KMS-11 (cell line): ENCODE results near the gene NCR3LG1.

Source experiments
- H2AFZ ChIP-seq: fragments of 200-600 bp; sonication (generic); 2 replicates; pipeline ENCODE4 v1.6.1; 2016; ENCODE audit warnings: antibody characterized with exemption, mixed run types, low read depth
- H3K27ac ChIP-seq: fragments of 200-600 bp; sonication (generic); 2 replicates; pipeline ENCODE4 v1.6.1; 2016; ENCODE audit warnings: mild to moderate bottlenecking, mixed run types
- H3K27me3 ChIP-seq: fragments of 200-600 bp; sonication (generic); 2 replicates; pipeline ENCODE4 v1.6.1; 2017; ENCODE audit warnings: mild to moderate bottlenecking, low read depth, mixed run types, moderate library complexity; ENCODE audit not compliant: insufficient read depth
- H3K36me3 ChIP-seq: fragments of 200-600 bp; sonication (generic); 2 replicates; pipeline ENCODE4 v1.6.1; 2017; ENCODE audit warnings: mild to moderate bottlenecking, mixed run types; ENCODE audit not compliant: insufficient read depth
- H3K4me1 ChIP-seq: fragments of 200-600 bp; sonication (generic); 2 replicates; pipeline ENCODE4 v1.6.1; 2016; ENCODE audit warnings: mild to moderate bottlenecking, low read depth, mixed run types; ENCODE audit not compliant: poor library complexity, severe bottlenecking
- H3K4me2 ChIP-seq: fragments of 200-600 bp; sonication (generic); 2 replicates; pipeline ENCODE4 v1.7.0; 2016; ENCODE audit warnings: mild to moderate bottlenecking, mixed run types
- H3K4me3 ChIP-seq: fragments of 200-600 bp; sonication (generic); IDR thresholded peaks from 2 replicates; pipeline ENCODE4 v1.6.1; 2017; ENCODE audit warnings: low read depth, low read length, mixed read lengths; ENCODE audit not compliant: insufficient read depth
- H3K79me2 ChIP-seq: fragments of 200-600 bp; sonication (generic); 2 replicates; pipeline ENCODE4 v1.6.1; 2016; ENCODE audit warnings: low read depth, mixed run types; ENCODE audit not compliant: insufficient read depth
- H3K9ac ChIP-seq: fragments of 200-600 bp; sonication (generic); 2 replicates; pipeline ENCODE4 v1.6.1; 2016; ENCODE audit warnings: mild to moderate bottlenecking, mixed run types
- H4K20me1 ChIP-seq: fragments of 200-600 bp; sonication (generic); 2 replicates; pipeline ENCODE4 v1.6.1; 2016; ENCODE audit warnings: mild to moderate bottlenecking, mixed run types; ENCODE audit not compliant: insufficient read depth
- CTCF ChIP-seq: fragments of 200-600 bp; sonication (generic); conservative IDR thresholded peaks from 2 replicates; pipeline ENCODE4 v1.6.1; 2017; ENCODE audit warnings: low read depth, mild to moderate bottlenecking, antibody characterized with exemption, low read length, moderate library complexity, mixed read lengths

The NCR3LG1 gene

GRCh38 chr11:17400048-17400775 is 48.6 kb downstream of the NCR3LG1 start:
- no peak overlapping the region for H3K27ac ChIP-seq
- H2AFZ ChIP-seq = no peak overlapping the region
- no peaks in the 10 kb centered on the region for H3K36me3 ChIP-seq
- TF ChIP-seq CTCF = no peak
- no peaks in the 10 kb centered on the region for H3K27me3 ChIP-seq
- H3K79me2 ChIP-seq = no peaks in the 10 kb centered on the region
- no peaks in the 10 kb centered on the region for H4K20me1 ChIP-seq
- no peak overlapping the region for H3K4me3 ChIP-seq
- H3K4me1 ChIP-seq = no peaks in the 10 kb centered on the region
- H3K9ac ChIP-seq = no peak overlapping the region
- no peak overlapping the region for H3K4me2 ChIP-seq

GRCh38 chr11:17401316-17401715 is 49.7 kb downstream of the NCR3LG1 start:
- Histone ChIP-seq H3K27me3 (no peaks in the 10 kb centered on the region), H3K36me3 (no peaks in the 10 kb centered on the region), H3K79me2 (no peaks in the 10 kb centered on the region), H3K27ac (no peak overlapping the region), H2AFZ (no peak overlapping the region), H3K4me3 (no peak overlapping the region), H3K4me2 (no peak overlapping the region), H4K20me1 (no peaks in the 10 kb centered on the region), H3K4me1 (peaks cover 9% of the 10 kb centered on the region), H3K9ac (no peak overlapping the region)
- TF ChIP-seq CTCF = no peak

- TF ChIP-seq CTCF = no peak
- H3K4me2 ChIP-seq = no peak overlapping the region
- no peaks in the 10 kb centered on the region for H3K79me2 ChIP-seq
- no peaks in the 10 kb centered on the region for H3K36me3 ChIP-seq
- no peaks in the 10 kb centered on the region for H3K27me3 ChIP-seq
- H3K9ac ChIP-seq = no peak overlapping the region
- H2AFZ ChIP-seq = no peak overlapping the region
- peaks cover 9% of the 10 kb centered on the region for H3K4me1 ChIP-seq
- H3K4me3 ChIP-seq = no peak overlapping the region
- no peak overlapping the region for H3K27ac ChIP-seq
- H4K20me1 ChIP-seq = no peaks in the 10 kb centered on the region
Measured at GRCh38 chr11:17401841-17402240, 50.2 kb downstream of the NCR3LG1 start.

GRCh38 chr11:17402486-17402885 is 50.9 kb downstream of the NCR3LG1 start:
- Histone ChIP-seq H3K4me2 (no peak overlapping the region), H3K4me1 (peaks cover 9% of the 10 kb centered on the region), H3K27me3 (no peaks in the 10 kb centered on the region), H4K20me1 (no peaks in the 10 kb centered on the region), H3K4me3 (no peak overlapping the region), H2AFZ (no peak overlapping the region), H3K36me3 (no peaks in the 10 kb centered on the region), H3K27ac (no peak overlapping the region), H3K9ac (no peak overlapping the region), H3K79me2 (no peaks in the 10 kb centered on the region)
- no peak for TF ChIP-seq CTCF
